Ectodermal cell (in vitro differentiated cells): ENCODE results near the gene MED12L.

Experiments
- H3K27ac ChIP-seq: 2 replicates; pipeline ENCODE4 v1.7.0; 2013; ENCODE audit warnings: mild to moderate bottlenecking, low read depth, low read length; ENCODE audit not compliant: insufficient read depth, poor library complexity, severe bottlenecking
- H3K27me3 ChIP-seq: 2 replicates; pipeline ENCODE4 v1.7.0; 2013; ENCODE audit warnings: mild to moderate bottlenecking, low read length; ENCODE audit not compliant: insufficient read depth, control insufficient read depth, poor library complexity, severe bottlenecking
- H3K36me3 ChIP-seq: one replicate; pipeline ENCODE4 v1.7.0; 2013; ENCODE audit warnings: low read length; ENCODE audit not compliant: control insufficient read depth, insufficient read depth
- H3K4me1 ChIP-seq: one replicate; pipeline ENCODE4 v1.7.0; 2013; ENCODE audit warnings: low read length; ENCODE audit not compliant: control insufficient read depth, insufficient read depth
- H3K4me3 ChIP-seq: 2 replicates; pipeline ENCODE4 v1.7.0; 2013; ENCODE audit warnings: low read depth, low read length, control low read depth; ENCODE audit not compliant: insufficient read depth
- H3K9me3 ChIP-seq: 2 replicates; pipeline ENCODE4 v1.7.0; 2013; ENCODE audit warnings: mild to moderate bottlenecking, low read length, moderate library complexity; ENCODE audit not compliant: control insufficient read depth
- WGBS, 2 experiments: methylation state at CpG; one replicate each; pipeline ENCODE4 v1.1.7; 2013; ENCODE audit warnings: missing lambda C conversion rate in 2 of 2; 5-methylcytosine and 5-hydroxymethylcytosine counted together

Gene MED12L

DNA sequence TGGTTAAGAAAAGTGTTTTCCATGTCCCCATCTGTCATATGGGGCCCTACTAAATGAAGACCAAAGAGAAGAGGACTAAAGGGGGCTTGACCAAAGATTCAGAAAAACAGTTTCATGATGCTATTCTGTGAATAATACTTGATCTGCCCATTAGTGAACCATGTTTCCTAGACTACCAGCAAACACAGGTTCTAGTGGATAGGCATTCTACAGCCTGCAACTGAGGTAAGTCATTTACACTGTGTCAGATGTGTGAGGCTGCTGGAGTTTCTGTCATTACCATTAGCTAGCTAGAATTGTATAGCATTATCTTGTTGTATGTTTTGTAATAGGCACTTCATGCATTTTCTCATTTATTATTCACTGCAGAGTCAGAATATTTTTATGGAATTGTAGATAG, 111.0 kb downstream of the MED12L start:
- H3K27me3 ChIP-seq, result no peaks in the 10 kb centered on the region
- no peak overlapping the region for H3K4me3 ChIP-seq
- no peaks in the 10 kb centered on the region for H3K4me1 ChIP-seq
- no peaks in the 10 kb centered on the region for H3K36me3 ChIP-seq
- H3K27ac ChIP-seq, result no peak overlapping the region
- no peaks in the 10 kb centered on the region for H3K9me3 ChIP-seq

DNA sequence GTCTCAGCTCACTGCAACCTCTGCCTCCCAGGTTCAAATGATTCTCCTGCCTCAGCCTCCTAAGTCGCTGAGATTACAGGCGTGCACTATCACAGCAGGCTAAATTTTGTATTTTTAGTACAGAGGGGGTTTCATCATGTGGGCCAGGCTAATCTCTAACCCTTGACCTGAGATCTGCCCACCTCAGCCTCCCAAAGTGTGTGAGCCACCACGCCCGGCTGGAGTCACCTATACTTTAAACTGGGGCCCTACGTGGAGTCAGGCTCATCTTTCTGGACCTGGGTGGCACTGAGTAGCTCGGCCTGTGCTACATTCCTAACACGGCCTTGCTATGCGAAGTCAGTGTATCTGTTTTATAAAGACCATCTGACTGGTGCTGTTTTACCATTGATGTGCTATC, 111.8 kb downstream of the MED12L start:
- WGBS, 2 experiments, result 96 to 97% methylated on average over 8 of the region's 8 CpGs
- Histone ChIP-seq H3K9me3 (no peaks in the 10 kb centered on the region), H3K27me3 (no peaks in the 10 kb centered on the region), H3K4me3 (no peak overlapping the region), H3K4me1 (no peaks in the 10 kb centered on the region), H3K36me3 (no peaks in the 10 kb centered on the region), H3K27ac (no peak overlapping the region)

DNA sequence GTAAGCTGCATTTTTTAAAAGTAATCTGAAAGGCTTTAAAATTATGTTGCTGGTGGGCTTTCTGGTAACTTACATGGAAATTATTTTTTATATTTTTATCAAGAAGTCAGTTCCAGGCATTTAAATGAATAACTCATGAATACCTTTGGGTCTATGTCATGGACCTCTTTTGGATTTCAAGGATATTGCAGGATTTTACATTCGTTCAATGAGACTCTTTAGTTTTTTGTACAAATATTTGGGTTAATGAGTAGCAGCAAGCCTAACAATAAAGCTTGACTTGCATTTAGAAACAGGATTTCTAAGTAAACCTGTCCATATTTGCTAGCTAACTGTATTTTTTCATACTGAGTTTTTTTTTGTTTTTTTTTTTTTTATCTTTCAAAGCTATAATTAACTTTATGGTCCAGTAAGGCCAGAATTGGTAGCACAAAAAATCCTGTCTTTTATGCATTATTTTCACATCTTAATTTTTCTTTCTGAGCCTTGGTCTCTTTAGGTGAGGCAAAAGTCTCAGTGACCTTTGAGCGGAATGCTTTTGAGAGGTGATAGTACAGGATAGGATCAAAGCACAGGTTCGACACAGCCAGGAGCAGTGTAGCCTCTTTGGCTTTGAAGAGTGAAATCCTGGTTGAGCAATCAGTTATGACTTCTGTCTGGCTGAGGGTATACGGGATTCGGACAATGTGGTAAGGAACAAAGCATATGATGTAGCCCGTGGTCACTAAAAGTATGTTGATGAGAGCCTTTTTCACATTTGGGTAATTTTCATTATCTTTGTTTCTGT, 112.7 kb downstream of the MED12L start:
- no peaks in the 10 kb centered on the region for H3K4me1 ChIP-seq
- H3K36me3 ChIP-seq, result no peaks in the 10 kb centered on the region
- 94 to 95% methylated on average over 6 of the region's 6 CpGs for WGBS, 2 experiments
- no peak overlapping the region for H3K4me3 ChIP-seq
- no peaks in the 10 kb centered on the region for H3K27me3 ChIP-seq
- H3K9me3 ChIP-seq, result no peaks in the 10 kb centered on the region
- no peak overlapping the region for H3K27ac ChIP-seq

DNA sequence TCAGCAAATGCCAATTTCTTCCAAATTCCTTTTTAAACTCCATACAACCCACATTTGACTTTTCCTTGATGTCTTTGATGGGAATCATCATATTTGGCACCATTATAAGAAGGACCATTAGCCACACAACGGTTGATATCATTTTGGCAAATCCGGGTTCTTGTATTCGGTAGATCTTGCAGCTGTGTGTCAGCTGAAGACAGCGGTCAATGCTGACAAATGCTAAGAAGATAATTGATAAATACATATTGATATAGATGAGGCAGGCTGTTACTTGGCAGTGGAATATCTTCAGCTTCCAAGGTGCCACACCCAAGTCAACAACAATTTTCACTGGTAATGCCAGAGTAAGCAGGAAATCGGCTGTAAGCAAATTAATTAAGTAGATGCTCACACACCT, 113.4 kb downstream of the MED12L start:
- Histone ChIP-seq H3K4me1 (no peaks in the 10 kb centered on the region), H3K4me3 (no peak overlapping the region), H3K27ac (no peak overlapping the region), H3K27me3 (no peaks in the 10 kb centered on the region), H3K9me3 (no peaks in the 10 kb centered on the region), H3K36me3 (no peaks in the 10 kb centered on the region)
- 97% methylated on average over 5 of the region's 5 CpGs for WGBS, 2 experiments

DNA sequence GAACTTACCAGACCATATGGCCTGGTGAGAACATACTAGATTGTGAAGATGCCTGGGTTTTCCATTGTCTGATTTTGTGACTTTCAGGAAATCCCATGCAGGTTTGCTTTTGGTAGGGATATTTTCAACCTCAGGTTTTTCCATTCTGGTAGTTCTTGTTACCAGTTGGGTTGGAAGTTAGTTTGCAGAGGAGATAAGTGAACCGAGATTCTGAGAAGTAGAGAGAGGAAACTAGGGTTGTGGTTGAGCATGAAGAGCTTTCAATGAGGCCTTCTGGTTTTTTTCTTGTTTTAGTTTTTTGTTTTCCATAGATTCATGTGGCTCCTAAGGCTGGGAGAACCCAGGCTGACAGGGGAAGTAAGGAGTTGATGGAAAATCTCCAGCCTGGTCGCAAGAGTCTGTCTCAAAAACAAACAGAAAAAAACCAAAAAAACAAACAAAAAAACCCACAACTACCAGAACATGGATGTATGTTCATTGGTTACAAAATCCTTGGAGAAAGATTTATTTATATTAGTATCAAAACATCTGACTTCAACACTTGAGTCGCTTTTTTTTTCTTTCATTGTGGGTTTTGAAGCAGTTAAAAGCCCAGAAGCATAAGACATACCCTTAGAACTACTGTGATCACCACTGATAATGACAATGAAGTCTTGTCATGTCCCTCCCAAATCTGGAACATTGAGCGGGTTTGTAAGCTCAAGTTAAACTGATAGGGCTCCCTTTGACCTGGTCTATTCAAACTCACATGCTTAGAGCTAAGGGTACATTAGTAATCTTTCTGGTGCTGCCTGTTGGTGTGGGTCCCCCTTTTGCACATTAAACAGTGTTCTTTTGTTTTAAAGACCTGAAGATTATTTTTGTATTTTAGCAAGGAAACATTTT, 114.3 kb downstream of the MED12L start:
- no peaks in the 10 kb centered on the region for H3K36me3 ChIP-seq

DNA sequence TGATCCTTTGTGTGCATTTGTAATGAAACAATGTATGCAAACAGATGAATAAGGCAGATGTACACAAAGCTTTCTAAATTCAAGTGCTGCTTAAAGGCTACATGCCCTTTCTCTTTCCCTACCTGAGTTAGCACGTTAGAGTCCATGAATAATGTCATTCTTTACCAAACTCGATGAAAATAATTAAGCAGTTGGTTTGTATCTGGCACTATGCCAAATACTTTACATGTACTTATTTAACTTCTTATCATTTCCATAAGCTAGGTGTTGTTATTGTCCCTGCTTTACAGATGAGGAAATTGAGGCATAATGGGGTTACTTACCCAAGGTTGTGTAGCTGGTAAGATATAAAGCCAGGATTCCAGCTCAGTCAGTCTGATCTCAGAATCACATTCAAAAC, 115.1 kb downstream of the MED12L start:
- H3K4me3 ChIP-seq, result no peak overlapping the region
- H3K27ac ChIP-seq, result no peak overlapping the region
- 94 to 97% methylated on average over 2 of the region's 2 CpGs for WGBS, 2 experiments
- no peaks in the 10 kb centered on the region for H3K4me1 ChIP-seq
- H3K9me3 ChIP-seq, result no peaks in the 10 kb centered on the region
- no peaks in the 10 kb centered on the region for H3K36me3 ChIP-seq
- no peaks in the 10 kb centered on the region for H3K27me3 ChIP-seq

More for the DNA sequence above, 114.3 kb downstream of the MED12L start:
- no peak overlapping the region for H3K4me3 ChIP-seq
- no peak overlapping the region for H3K27ac ChIP-seq
- no peaks in the 10 kb centered on the region for H3K4me1 ChIP-seq
- no peaks in the 10 kb centered on the region for H3K9me3 ChIP-seq
- H3K27me3 ChIP-seq, result no peaks in the 10 kb centered on the region
- 92 to 94% methylated on average over 2 to 3 of the region's 4 CpGs for WGBS, 2 experiments

DNA sequence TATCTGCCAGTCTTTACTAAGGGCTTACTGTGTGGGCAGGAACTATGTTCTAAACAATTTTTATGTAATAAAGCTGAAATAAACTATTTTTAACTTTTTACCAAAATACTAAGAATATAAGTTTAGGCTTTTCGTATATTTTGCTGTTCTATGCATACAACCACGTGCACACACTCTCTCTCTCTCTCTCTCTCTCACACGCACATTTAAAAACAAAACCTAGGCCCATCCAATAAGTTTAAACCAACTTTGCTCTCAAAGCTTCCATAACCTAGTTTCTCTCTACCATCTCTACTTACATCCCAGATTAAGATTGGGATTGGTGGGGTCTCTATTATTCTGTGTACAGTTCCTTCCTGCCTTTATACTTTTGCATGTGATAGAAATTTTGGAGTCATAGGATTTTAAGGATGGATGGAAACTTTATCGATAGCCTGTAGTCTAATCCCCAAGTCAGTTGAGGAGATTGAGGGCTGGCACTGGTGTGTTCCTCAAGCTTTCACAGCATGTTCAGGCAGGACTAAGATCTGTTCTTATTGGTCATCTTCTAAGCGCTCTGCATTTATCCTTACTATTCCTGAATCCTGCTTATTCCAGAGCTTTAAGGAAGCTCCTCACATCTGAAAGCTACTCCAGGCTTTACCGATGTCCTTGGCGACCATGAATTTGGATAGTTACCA, 115.7 kb downstream of the MED12L start:
- H3K27ac ChIP-seq, result no peak overlapping the region
- no peaks in the 10 kb centered on the region for H3K36me3 ChIP-seq
- H3K27me3 ChIP-seq, result no peaks in the 10 kb centered on the region
- H3K4me3 ChIP-seq, result no peak overlapping the region
- no peaks in the 10 kb centered on the region for H3K9me3 ChIP-seq
- H3K4me1 ChIP-seq, result no peaks in the 10 kb centered on the region
- 93 to 95% methylated on average over 7 of the region's 7 CpGs for WGBS, 2 experiments

DNA sequence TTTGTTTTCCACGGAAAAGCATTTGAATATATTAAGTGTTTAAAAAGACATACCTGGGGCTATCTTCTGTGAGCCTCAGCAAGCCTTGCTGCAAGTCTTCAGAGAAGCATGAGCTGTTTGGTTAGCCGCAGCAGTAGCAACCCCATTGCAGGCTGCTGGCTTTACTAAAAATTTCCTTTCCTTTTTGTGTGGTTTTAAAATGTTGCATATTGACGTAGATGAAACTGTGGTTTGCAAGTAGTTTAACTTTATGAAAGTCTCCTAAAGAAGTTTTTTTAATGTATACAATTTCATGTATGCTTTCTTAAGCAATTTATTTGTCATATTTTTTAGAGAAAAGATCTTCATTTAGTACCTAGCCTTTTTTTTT, 117.6 kb downstream of the MED12L start, which contains the start of gene GPR171:
Gene GPR171, minus strand, starts transcription at position 166 of the 370 bp plus-strand sequence. CDS start 3,830 bp downstream, outside the sequence.
- Histone ChIP-seq H3K36me3 (no peaks in the 10 kb centered on the region), H3K9me3 (no peaks in the 10 kb centered on the region), H3K4me3 (no peak within 1 kb of the TSS), H3K4me1 (no peaks in the 10 kb centered on the region), H3K27ac (no peak within 1 kb of the TSS), H3K27me3 (no peaks in the 10 kb centered on the region)
- 88 to 98% methylated on average over 2 of the region's 3 CpGs for WGBS, 2 experiments

DNA sequence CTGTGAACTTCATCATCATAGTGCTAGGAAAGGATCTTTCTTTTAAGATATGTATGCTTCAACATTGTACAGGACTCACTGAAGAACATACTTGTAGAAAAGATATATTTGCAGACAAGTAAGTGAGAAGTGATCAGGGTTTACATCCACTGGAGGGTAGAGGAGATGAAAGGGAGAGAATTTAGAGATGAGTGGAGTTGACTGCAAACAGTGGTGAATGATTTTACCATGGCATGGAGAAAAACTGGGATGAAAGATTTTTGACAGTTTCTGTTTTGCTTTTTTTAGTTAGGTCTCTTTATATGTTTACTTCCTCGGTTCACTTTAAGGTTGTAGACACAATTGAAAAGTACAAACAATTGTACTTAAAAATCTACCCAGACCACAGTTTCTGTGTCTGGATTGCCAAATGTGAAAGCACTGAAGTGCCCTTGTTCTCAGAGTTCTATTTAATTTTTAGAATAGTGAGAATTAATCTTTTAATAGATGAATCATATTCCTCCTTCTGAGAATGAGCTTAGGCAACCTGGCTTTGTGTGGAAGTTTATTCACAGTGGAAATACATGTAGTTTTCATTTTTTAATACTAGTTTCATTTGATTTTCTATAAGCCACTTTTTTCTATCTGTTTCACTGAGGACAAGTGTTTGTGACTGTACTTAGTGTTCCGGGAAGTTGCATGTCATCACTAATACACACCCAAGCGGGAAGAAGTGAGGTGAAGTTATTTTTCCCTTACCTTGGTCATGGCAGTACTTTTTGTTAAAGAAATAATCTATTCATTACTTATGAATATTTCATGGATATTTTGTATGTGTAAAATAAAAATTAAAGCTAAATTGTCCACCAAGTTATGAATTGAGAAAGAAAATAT, 119.3 kb downstream of the MED12L start:
- no peak overlapping the region for H3K27ac ChIP-seq
- H3K4me3 ChIP-seq, result no peak overlapping the region
- no peaks in the 10 kb centered on the region for H3K27me3 ChIP-seq
- no peaks in the 10 kb centered on the region for H3K9me3 ChIP-seq
- H3K36me3 ChIP-seq, result no peaks in the 10 kb centered on the region
- no peaks in the 10 kb centered on the region for H3K4me1 ChIP-seq
- 100% methylated on average over 1 of the region's 3 CpGs; no CpG with 5 or more reads in 1 of the 2 experiments for WGBS, 2 experiments
